Uterus (tissue), 4 donors: ENCODE results near the gene HK3. TPM values are rescaled to one million over a fixed set of nuclear protein-coding genes. Genes with fewer than 3 reads are reported as not detected.

Source experiments
- DNase-seq, 2 donors: peaks; one replicate each; pipeline ENCODE4 v3.0.0-alpha.2; 2019 to 2020
- H3K27ac ChIP-seq, 2 donors: fragments of 200-600 bp; sonication (generic); 1 replicate in 1 of 2; 2 replicates in 1 of 2; pipeline ENCODE4 v1.5.1; 2016 to 2018
- H3K27me3 ChIP-seq, 2 donors: fragments of 200-600 bp; sonication (generic); one replicate each; pipeline ENCODE4 v1.5.1; 2018 to 2019; ENCODE audit warnings: control low read depth in 1 of 2
- H3K36me3 ChIP-seq, 2 donors: fragments of 200-600 bp; sonication (generic); one replicate each; pipeline ENCODE4 v1.5.1; 2019; ENCODE audit warnings: control low read depth in 1 of 2
- H3K4me1 ChIP-seq, 2 donors: fragments of 200-600 bp; sonication (generic); one replicate each; pipeline ENCODE4 v1.5.1; 2018 to 2019; ENCODE audit warnings: control low read depth in 1 of 2
- H3K4me3 ChIP-seq, 2 donors: fragments of 200-600 bp; sonication (generic); 1 replicate in 1 of 2; 2 replicates in 1 of 2; pipeline ENCODE4 v1.5.1; 2018 to 2019; ENCODE audit warnings: mild to moderate bottlenecking in 1 of 2
- H3K9me3 ChIP-seq, 2 donors: fragments of 200-600 bp; sonication (generic); one replicate each; pipeline ENCODE4 v1.5.1; 2019; ENCODE audit warnings: control low read depth in 1 of 2
- POLR2A ChIP-seq, 2 donors: fragments of 450-650 bp; IDR thresholded peaks; one replicate each; pipeline ENCODE4 v1.6.1; 2016; ENCODE audit warnings: antibody characterized with exemption in 2 of 2, mild to moderate bottlenecking in 1 of 2, moderate library complexity in 1 of 2
- intact Hi-C: fragments of 100-400 bp; cut with DNase I; formaldehyde crosslinking; loops from one replicate; pipeline ENCODE4 v1.15.1; 2023; ENCODE audit warnings: low total_unique reads
- total RNA-seq, 4 donors: library from RNA; depleted of rRNA in 3 of 4; stranded (reverse); fragments of >200 nt in 3 of 4; gene quantifications; one replicate each; pipeline versions ENCODE4 v1.1.0 to v1.2.4, GENCODE V29; 2014 to 2023
- TF ChIP-seq, protein P1 (sequence below), 4 experiments: fragments of 200-600 bp in 2 of 4; fragments of 450-650 bp in 2 of 4; sonication (generic) in 2 of 4; IDR thresholded peaks; one replicate each; pipeline ENCODE4 v1.5.1; 2016 to 2019; ENCODE audit warnings: antibody characterized with exemption in 4 of 4, mild to moderate bottlenecking in 2 of 4, moderate library complexity in 1 of 4
- donor health status: DM: yes; HTN: yes; CAD: no.

The HK3 gene
- total RNA-seq, 4 donors from 2014 or later: 1.5 to 6.9 (median 3.4) TPM

DNA sequence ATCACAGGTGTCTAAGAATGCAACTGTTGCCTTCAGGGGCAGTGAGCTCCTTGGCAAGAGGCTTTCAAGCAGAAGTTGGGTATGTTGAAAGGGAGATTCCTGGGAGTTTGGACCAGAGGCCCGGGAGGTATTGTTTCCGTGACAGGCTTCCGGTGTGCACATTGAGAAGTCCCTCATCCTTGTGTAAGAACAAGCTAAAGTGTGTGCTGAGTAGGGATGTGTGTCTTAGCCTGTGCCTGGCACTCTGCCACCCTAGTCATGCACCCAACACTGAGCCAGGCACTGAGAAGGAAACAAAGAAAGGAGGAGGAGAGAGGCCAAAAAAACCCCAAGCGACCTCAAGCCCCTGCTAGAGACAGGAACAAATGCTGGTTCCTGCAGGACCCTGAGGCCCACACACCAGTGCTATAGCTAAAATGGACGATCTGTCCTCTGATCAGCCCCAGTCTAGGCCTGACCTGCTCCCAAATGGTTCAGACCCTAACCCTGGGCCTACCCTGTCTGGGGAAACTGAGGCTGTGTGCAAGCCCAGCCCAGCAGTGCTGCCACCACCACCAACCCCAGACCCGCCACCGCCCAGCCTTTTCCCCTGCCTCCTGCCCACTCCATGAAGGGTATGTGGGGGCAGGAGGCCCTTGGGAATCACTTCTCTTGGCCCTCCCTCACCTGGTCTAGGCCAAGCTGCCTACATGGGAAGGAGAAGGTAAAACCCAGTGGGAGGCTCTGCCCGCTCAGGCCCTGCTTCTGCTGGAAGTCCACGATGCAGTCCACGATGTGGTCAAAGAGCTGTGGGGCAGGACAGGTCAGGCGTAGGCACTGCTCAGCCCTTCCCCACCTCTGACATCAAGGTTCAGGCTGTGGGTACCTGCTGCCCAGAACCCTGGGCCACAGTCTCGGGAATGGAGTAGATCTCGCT, 12.6 kb downstream of the HK3 start:
- no peak overlapping the region for H3K27ac ChIP-seq
- H3K36me3 ChIP-seq: no peaks in the 10 kb centered on the region
- H3K9me3 ChIP-seq: no peaks in the 10 kb centered on the region
- DNase-seq: no peak
- no peaks in the 10 kb centered on the region for H3K4me1 ChIP-seq
- H3K27me3 ChIP-seq: no peaks in the 10 kb centered on the region
- H3K4me3 ChIP-seq: no peak overlapping the region
- TF ChIP-seq, protein P1, sequence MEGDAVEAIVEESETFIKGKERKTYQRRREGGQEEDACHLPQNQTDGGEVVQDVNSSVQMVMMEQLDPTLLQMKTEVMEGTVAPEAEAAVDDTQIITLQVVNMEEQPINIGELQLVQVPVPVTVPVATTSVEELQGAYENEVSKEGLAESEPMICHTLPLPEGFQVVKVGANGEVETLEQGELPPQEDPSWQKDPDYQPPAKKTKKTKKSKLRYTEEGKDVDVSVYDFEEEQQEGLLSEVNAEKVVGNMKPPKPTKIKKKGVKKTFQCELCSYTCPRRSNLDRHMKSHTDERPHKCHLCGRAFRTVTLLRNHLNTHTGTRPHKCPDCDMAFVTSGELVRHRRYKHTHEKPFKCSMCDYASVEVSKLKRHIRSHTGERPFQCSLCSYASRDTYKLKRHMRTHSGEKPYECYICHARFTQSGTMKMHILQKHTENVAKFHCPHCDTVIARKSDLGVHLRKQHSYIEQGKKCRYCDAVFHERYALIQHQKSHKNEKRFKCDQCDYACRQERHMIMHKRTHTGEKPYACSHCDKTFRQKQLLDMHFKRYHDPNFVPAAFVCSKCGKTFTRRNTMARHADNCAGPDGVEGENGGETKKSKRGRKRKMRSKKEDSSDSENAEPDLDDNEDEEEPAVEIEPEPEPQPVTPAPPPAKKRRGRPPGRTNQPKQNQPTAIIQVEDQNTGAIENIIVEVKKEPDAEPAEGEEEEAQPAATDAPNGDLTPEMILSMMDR (IDR thresholded peaks at IDR 0.05): no peak
- TF ChIP-seq POLR2A (IDR thresholded peaks at IDR 0.05): no peak
- intact Hi-C loops: no loop called here

DNA sequence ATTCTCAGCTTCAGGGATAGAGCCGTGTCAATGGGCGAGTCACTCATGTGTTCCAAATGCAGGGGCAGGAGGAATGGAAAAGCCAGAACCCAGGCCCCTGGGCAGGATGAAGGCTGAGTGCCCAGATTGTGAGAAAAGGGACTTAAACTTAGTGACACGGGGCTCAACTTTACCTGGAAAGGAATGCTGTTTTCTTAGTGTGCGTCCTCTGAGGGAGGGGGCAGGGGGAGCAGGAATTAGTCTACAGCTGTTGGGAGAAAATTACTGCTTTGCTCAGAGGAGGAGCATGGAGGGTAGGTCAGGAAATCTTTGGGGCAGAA, 14.6 kb downstream of the HK3 start:
- Histone ChIP-seq H3K27ac (no peak overlapping the region), H3K36me3 (no peaks in the 10 kb centered on the region), H3K9me3 (no peaks in the 10 kb centered on the region), H3K4me1 (no peaks in the 10 kb centered on the region), H3K4me3 (no peak overlapping the region), H3K27me3 (no peaks in the 10 kb centered on the region)
- intact Hi-C loops: no loop called here
- DNase-seq: no peak
- TF ChIP-seq, protein P1 (IDR thresholded peaks at IDR 0.05): no peak
- TF ChIP-seq POLR2A (IDR thresholded peaks at IDR 0.05): no peak

DNA sequence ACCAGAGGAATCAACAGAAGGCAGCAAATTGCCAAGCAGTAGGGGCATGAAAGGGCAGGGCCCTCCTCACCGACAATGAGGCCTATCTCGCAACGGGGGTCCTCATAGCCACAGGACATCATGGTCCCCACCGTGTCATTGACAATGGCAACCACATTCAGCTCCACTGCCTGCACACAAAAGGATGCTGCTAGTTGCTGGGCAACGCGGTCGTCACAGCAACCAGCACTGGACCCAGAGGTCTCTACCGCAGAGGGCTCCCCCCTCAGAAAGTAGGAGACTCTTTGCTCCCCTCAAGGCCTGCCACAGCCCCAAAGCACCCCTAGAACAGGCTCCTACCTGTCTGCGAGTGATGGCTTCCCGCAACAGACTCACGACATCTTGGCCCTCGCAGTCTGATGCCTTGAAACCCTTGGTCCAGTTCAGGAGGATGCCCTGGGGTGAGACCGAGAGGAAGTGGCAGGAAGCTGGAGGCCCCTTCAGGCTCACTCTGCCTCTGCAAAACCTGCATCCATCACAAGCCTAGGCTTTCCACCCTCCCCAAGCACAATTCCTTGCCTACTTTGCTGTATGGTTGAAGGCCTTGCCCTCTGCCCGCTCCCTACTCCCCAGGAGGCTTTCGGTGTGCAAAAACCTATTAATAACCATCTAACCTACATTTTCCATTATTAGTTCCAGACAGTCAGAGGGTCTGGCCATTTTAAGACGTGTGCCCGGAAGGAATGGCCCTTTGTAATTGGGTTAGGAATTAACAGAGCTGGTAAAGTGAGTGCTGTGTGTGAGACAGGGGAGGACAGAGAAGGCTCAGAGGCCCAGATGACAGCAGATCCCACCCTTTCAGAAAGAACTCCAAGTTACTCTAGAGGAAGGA, 15.2 kb downstream of the HK3 start:
- Histone ChIP-seq H3K4me3 (no peak overlapping the region), H3K36me3 (no peaks in the 10 kb centered on the region), H3K9me3 (no peaks in the 10 kb centered on the region), H3K4me1 (no peaks in the 10 kb centered on the region), H3K27ac (no peak overlapping the region), H3K27me3 (no peaks in the 10 kb centered on the region)
- no peak for DNase-seq
- intact Hi-C loops: no loop called here
- TF ChIP-seq, protein P1 (IDR thresholded peaks at IDR 0.05): no peak
- TF ChIP-seq POLR2A (IDR thresholded peaks at IDR 0.05): no peak

DNA sequence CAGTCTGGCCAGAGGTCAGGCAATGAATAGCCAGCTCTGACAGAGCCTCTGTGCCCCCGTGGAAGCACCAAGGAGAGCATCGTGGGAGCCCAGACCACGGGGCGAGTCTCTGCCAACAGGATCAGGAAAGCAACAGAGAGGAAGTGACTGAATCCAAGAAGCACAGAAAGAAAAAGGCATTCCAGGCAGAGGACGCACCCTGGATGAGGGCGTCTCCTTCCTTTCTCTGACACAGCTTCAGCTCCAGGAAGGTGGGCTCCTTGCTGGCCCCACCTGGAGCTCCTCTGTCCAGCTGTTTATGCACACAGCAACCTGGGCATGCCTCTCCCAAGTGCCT, 16.6 kb downstream of the HK3 start:
- no peak for DNase-seq
- no peak overlapping the region for H3K4me3 ChIP-seq
- no peaks in the 10 kb centered on the region for H3K9me3 ChIP-seq
- no peaks in the 10 kb centered on the region for H3K36me3 ChIP-seq
- H3K4me1 ChIP-seq: no peaks in the 10 kb centered on the region
- no peak overlapping the region for H3K27ac ChIP-seq
- TF ChIP-seq POLR2A (IDR thresholded peaks at IDR 0.05): no peak
- TF ChIP-seq, protein P1 (IDR thresholded peaks at IDR 0.05): no peak
- intact Hi-C loops: no loop called here
- H3K27me3 ChIP-seq: no peaks in the 10 kb centered on the region
